Fibroblast of lung (primary cell): Measurements from ENCODE around the gene EGF.

ENCODE experiments used
- CTCF ChIP-seq, 2 donors: IDR thresholded peaks in 1 of 2; conservative IDR thresholded peaks in 1 of 2; 1 replicate in 1 of 2; 2 replicates in 1 of 2; pipeline ENCODE4 v1.5.1; 2011 to 2012; ENCODE audit warnings: low read length in 2 of 2, control low read depth in 1 of 2, inconsistent platforms in 1 of 2, low read depth in 1 of 2, mild to moderate bottlenecking in 1 of 2
- EZH2 ChIP-seq: IDR thresholded peaks from 2 replicates; pipeline ENCODE4 v1.5.1; 2012; ENCODE audit warnings: low read length, control low read depth, mild to moderate bottlenecking; ENCODE audit errors: missing control alignments

- TF ChIP-seq CTCF (conservative IDR thresholded peaks at IDR 0.05 in 1 of 2, IDR thresholded peaks at IDR 0.05 in 1 of 2; ENCODE audit: low read depth in 1 of 2, low read length in 2 of 2), result no peak
- TF ChIP-seq EZH2, result no peak
Observed at GRCh38 chr4:109953556-109953955, 40.9 kb downstream of the EGF start.
